Measurements from ENCODE around the gene COL8A1. TPM values are rescaled to one million over a fixed set of nuclear protein-coding genes. Genes with fewer than 3 reads are reported as not detected.
A peak's percentile ranks its signal among the peaks of the same experiment; 100 is the strongest.

The COL8A1 gene
- total RNA-seq, 1 donor from 2014 or later, result 123 TPM

DNA sequence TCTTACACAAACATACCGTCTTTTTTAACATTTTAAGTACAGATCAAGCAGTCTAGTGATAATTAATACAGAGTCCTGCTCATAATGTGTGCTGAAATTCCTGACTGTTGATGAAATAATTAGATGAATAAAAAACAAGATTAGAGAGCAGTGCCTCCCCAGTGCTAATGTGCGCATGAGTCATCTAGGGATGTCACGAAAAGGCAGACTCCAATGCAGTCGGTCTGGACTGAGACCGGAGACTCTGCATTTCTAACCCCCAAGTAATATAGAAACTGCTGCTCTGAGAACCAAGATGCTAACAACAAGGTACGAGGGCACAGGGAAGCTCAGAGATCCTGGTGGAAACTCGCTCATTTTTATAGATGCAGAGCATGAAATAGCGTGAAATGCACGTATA is 61.4 kb downstream of the COL8A1 start:
- H3K9ac ChIP-seq (ENCODE audit: low read length), result peak overlapping the region; percentile 76
- FAIRE-seq (peak; percentile 13), DNase-seq (ENCODE audit: low read depth) (peak; percentile 92)
- H4K20me1 ChIP-seq (ENCODE audit: insufficient read depth, low read length), result no peaks in the 10 kb centered on the region
- H3K9me3 ChIP-seq (ENCODE audit: insufficient read depth, low read depth, low read length), result no peaks in the 10 kb centered on the region
- H3K27ac ChIP-seq (ENCODE audit: low read depth, low read length), result peak overlapping the region; percentile 91
- peak overlapping the region; percentile 4 for H3K4me3 ChIP-seq (ENCODE audit: insufficient read depth, low read depth, low read length)
- TF ChIP-seq, protein P1, sequence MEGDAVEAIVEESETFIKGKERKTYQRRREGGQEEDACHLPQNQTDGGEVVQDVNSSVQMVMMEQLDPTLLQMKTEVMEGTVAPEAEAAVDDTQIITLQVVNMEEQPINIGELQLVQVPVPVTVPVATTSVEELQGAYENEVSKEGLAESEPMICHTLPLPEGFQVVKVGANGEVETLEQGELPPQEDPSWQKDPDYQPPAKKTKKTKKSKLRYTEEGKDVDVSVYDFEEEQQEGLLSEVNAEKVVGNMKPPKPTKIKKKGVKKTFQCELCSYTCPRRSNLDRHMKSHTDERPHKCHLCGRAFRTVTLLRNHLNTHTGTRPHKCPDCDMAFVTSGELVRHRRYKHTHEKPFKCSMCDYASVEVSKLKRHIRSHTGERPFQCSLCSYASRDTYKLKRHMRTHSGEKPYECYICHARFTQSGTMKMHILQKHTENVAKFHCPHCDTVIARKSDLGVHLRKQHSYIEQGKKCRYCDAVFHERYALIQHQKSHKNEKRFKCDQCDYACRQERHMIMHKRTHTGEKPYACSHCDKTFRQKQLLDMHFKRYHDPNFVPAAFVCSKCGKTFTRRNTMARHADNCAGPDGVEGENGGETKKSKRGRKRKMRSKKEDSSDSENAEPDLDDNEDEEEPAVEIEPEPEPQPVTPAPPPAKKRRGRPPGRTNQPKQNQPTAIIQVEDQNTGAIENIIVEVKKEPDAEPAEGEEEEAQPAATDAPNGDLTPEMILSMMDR (IDR thresholded peaks at IDR 0.05; ENCODE audit: insufficient read depth, low read depth, low read length), result no peak
- TF ChIP-seq EZH2 (IDR thresholded peaks at IDR 0.05; ENCODE audit: insufficient read depth, low read length), result no peak
- H3K4me3 Mint-ChIP-seq (ENCODE audit: unreplicated experiment), result no peak overlapping the region
- peak overlapping the region; percentile 69 for H3K27ac Mint-ChIP-seq (ENCODE audit: unreplicated experiment)
- H3K27me3 Mint-ChIP-seq (ENCODE audit: low read depth, unreplicated experiment), result no peaks in the 10 kb centered on the region
- peaks cover 14% of the 10 kb centered on the region for H3K36me3 ChIP-seq (ENCODE audit: insufficient read depth, low read length)
- peaks cover 41% of the 10 kb centered on the region for H3K4me1 ChIP-seq (ENCODE audit: insufficient read depth, low read length)
- peak overlapping the region; percentile 69 for H3K4me2 ChIP-seq (ENCODE audit: low read length)
- H3K4me1 Mint-ChIP-seq (ENCODE audit: low read depth, unreplicated experiment), result peaks cover 42% of the 10 kb centered on the region
- H2AFZ ChIP-seq (ENCODE audit: low read depth, low read length), result no peak overlapping the region
- H3K36me3 Mint-ChIP-seq (ENCODE audit: low read depth, unreplicated experiment), result peaks cover 14% of the 10 kb centered on the region
- H3K79me2 ChIP-seq (ENCODE audit: insufficient read depth, low read length), result peaks cover 15% of the 10 kb centered on the region
- H3K27me3 ChIP-seq (ENCODE audit: insufficient read depth, low read length), result no peaks in the 10 kb centered on the region
- no peaks in the 10 kb centered on the region for H3K9me3 Mint-ChIP-seq (ENCODE audit: unreplicated experiment)

GRCh38 chr3:99700631-99701268 is 62.4 kb downstream of the COL8A1 start:
- Mint-ChIP-seq H3K27ac (ENCODE audit: unreplicated experiment) (peak overlapping the region; percentile 69), H3K9me3 (ENCODE audit: unreplicated experiment) (no peaks in the 10 kb centered on the region), H3K4me1 (ENCODE audit: low read depth, unreplicated experiment) (peaks cover 42% of the 10 kb centered on the region), H3K4me3 (ENCODE audit: unreplicated experiment) (no peak overlapping the region), H3K27me3 (ENCODE audit: low read depth, unreplicated experiment) (no peaks in the 10 kb centered on the region), H3K36me3 (ENCODE audit: low read depth, unreplicated experiment) (peaks cover 14% of the 10 kb centered on the region)
- Histone ChIP-seq H3K79me2 (ENCODE audit: insufficient read depth, low read length) (peaks cover 15% of the 10 kb centered on the region), H3K27me3 (ENCODE audit: insufficient read depth, low read length) (no peaks in the 10 kb centered on the region), H4K20me1 (ENCODE audit: insufficient read depth, low read length) (no peaks in the 10 kb centered on the region), H3K9ac (ENCODE audit: low read length) (peak overlapping the region; percentile 76), H3K4me2 (ENCODE audit: low read length) (peak overlapping the region; percentile 69), H3K4me1 (ENCODE audit: insufficient read depth, low read length) (peaks cover 41% of the 10 kb centered on the region), H3K36me3 (ENCODE audit: insufficient read depth, low read length) (peaks cover 14% of the 10 kb centered on the region), H3K4me3 (ENCODE audit: insufficient read depth, low read depth, low read length) (no peak overlapping the region), H3K9me3 (ENCODE audit: insufficient read depth, low read depth, low read length) (no peaks in the 10 kb centered on the region), H2AFZ (ENCODE audit: low read depth, low read length) (no peak overlapping the region), H3K27ac (ENCODE audit: low read depth, low read length) (peak overlapping the region; percentile 91)
- DNase-seq (ENCODE audit: low read depth), result peak; percentile 81
- TF ChIP-seq, protein P1 (IDR thresholded peaks at IDR 0.05; ENCODE audit: insufficient read depth, low read depth, low read length), result no peak
- TF ChIP-seq EZH2 (IDR thresholded peaks at IDR 0.05; ENCODE audit: insufficient read depth, low read length), result no peak
- peak; percentile 76 for FAIRE-seq
